ENCODE data around the gene STK38L.
A peak's percentile ranks its signal among the peaks of the same experiment; 100 is the strongest.

STK38L gene

GRCh38 chr12:27277846-27278260 is 33.8 kb downstream of the STK38L start:
- peak; percentile 76 for DNase-seq (ENCODE audit: low spot score)

GRCh38 chr12:27279826-27280225 is 35.7 kb downstream of the STK38L start:
- DNase-seq (ENCODE audit: low spot score): no peak

GRCh38 chr12:27280412-27280811 is 36.3 kb downstream of the STK38L start:
- DNase-seq (ENCODE audit: low spot score): no peak

- DNase-seq (ENCODE audit: low spot score): no peak
Measured at GRCh38 chr12:27282754-27283153, 38.7 kb downstream of the STK38L start.

GRCh38 chr12:27284021-27284420 is 39.9 kb downstream of the STK38L start:
- DNase-seq (ENCODE audit: low spot score): no peak

GRCh38 chr12:27284751-27285150 is 40.7 kb downstream of the STK38L start:
- DNase-seq (ENCODE audit: low spot score): peak; percentile 65

- DNase-seq (ENCODE audit: low spot score): peak; percentile 29
Measured at GRCh38 chr12:27285403-27285802, 41.3 kb downstream of the STK38L start.

- DNase-seq (ENCODE audit: low spot score): no peak
Measured at GRCh38 chr12:27289414-27289813, 45.3 kb downstream of the STK38L start.

- DNase-seq (ENCODE audit: low spot score): no peak
Measured at GRCh38 chr12:27290501-27291168, 46.5 kb downstream of the STK38L start.

- DNase-seq (ENCODE audit: low spot score): no peak
Measured at GRCh38 chr12:27291862-27292261, 47.8 kb downstream of the STK38L start.

- DNase-seq (ENCODE audit: low spot score): no peak
Measured at GRCh38 chr12:27292718-27293117, 48.6 kb downstream of the STK38L start.

GRCh38 chr12:27293463-27293862 is 49.4 kb downstream of the STK38L start:
- DNase-seq (ENCODE audit: low spot score): no peak

- no peak for DNase-seq (ENCODE audit: low spot score)
Measured at GRCh38 chr12:27296674-27297073, 52.6 kb downstream of the STK38L start.

GRCh38 chr12:27297566-27297965 is 53.5 kb downstream of the STK38L start:
- DNase-seq (ENCODE audit: low spot score): peak; percentile 22

GRCh38 chr12:27299102-27299501 is 55.0 kb downstream of the STK38L start:
- no peak for DNase-seq (ENCODE audit: low spot score)

GRCh38 chr12:27300226-27300625 is 56.1 kb downstream of the STK38L start:
- no peak for DNase-seq (ENCODE audit: low spot score)

GRCh38 chr12:27303139-27304111 is 59.3 kb downstream of the STK38L start:
- no peak for DNase-seq (ENCODE audit: low spot score)

- no peak for DNase-seq (ENCODE audit: low spot score)
Measured at GRCh38 chr12:27304856-27305255, 60.8 kb downstream of the STK38L start.

GRCh38 chr12:27305673-27306456 is 61.8 kb downstream of the STK38L start:
- DNase-seq (ENCODE audit: low spot score): peak; percentile 25

- no peak for DNase-seq (ENCODE audit: low spot score)
Measured at GRCh38 chr12:27309293-27309994, 65.4 kb downstream of the STK38L start.

- no peak for DNase-seq (ENCODE audit: low spot score)
Measured at GRCh38 chr12:27309995-27310315, 65.9 kb downstream of the STK38L start.

- DNase-seq (ENCODE audit: low spot score): no peak
Measured at GRCh38 chr12:27316947-27317346, 72.9 kb downstream of the STK38L start.
